ENCODE data around the gene FAM72D.
"Not testable (repeated sequence)": the region's sequence is repeated elsewhere in the genome, so short reads cannot be mapped to it uniquely, and the experiment has no call there.

Gene FAM72D

GRCh38 chr1:145146308-145146707 lies 50.5 kb downstream of the FAM72D start:
- DNase-seq (ENCODE audit: low read depth, low spot score), result not testable (repeated sequence)

- DNase-seq (ENCODE audit: low read depth, low spot score), result not testable (repeated sequence)
Observed at GRCh38 chr1:145147172-145147571, 51.4 kb downstream of the FAM72D start.

- DNase-seq (ENCODE audit: low read depth, low spot score), result not testable (repeated sequence)
Observed at GRCh38 chr1:145155421-145155820, 59.6 kb downstream of the FAM72D start.

- not testable (repeated sequence) for DNase-seq (ENCODE audit: low read depth, low spot score)
Observed at GRCh38 chr1:145155873-145156272, 60.1 kb downstream of the FAM72D start.

- DNase-seq (ENCODE audit: low read depth, low spot score), result peak; percentile 10
Observed at GRCh38 chr1:145156891-145157610, 61.3 kb downstream of the FAM72D start.

GRCh38 chr1:145157715-145158114 lies 61.9 kb downstream of the FAM72D start:
- DNase-seq (ENCODE audit: low read depth, low spot score), result not testable (repeated sequence)

- DNase-seq (ENCODE audit: low read depth, low spot score), result not testable (repeated sequence)
Observed at GRCh38 chr1:145161046-145161752, 65.4 kb downstream of the FAM72D start.

All from activated CD4-positive, CD25-positive, alpha-beta regulatory T cell treated with anti-CD3 and anti-CD28 coated beads, Interleukin-2, amount 50 U/mL, for 16 hours (primary cell).